Activated T-helper 9 cell treated with anti-CD3 and anti-CD28 coated beads, Interleukin-2, amount 50 U/mL, for 16 hours (primary cell): ENCODE results near the gene MACROD2.

Source experiments
- DNase-seq: peaks from one replicate; pipeline ENCODE4 v3.0.0-alpha.2; 2020; ENCODE audit warnings: low read depth

The MACROD2 gene

GRCh38 chr20:14816471-14816870 is 821.2 kb downstream of the MACROD2 start:
- DNase-seq, result no peak

DNA sequence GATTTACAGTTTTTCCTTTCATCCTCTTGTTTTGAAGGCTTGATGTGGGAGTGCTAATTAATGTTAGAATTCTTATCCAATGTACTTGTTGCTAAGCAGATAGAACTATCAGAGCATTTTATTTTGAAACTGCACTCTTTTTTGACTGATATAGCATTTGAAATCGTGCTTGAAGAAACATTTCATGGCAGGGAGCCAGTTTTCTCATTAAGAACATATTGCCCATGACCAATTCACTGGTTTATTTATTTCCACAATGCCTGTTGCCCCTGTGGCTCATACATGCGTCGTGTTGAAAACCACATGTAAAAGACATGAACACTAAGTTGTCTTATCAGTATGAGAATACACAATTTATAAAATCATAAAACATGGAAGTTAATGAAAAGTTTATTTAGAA is 821.8 kb downstream of the MACROD2 start:
- DNase-seq, result no peak

GRCh38 chr20:14820771-14821170 is 825.5 kb downstream of the MACROD2 start:
- no peak for DNase-seq

DNA sequence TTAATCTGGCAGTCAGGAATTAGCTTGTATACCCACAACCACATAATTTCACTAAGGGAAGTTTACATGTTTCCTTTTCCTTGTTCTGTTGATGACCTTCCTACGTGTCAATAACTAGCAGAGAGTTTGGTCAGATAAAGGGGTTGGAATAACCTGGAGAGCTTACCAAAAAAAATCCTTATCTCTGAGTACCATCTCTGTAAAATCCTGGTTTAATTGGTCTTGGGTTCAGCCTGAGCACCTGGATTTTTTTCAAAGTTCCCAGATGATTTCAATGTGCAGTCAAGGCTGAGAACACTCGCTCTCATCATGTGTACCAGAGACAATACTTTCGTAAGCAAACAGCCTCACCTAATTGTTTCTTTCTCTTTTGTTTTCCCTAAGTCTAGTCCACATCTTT is 825.9 kb downstream of the MACROD2 start:
- no peak for DNase-seq

GRCh38 chr20:14824996-14825395 is 829.7 kb downstream of the MACROD2 start:
- no peak for DNase-seq

DNA sequence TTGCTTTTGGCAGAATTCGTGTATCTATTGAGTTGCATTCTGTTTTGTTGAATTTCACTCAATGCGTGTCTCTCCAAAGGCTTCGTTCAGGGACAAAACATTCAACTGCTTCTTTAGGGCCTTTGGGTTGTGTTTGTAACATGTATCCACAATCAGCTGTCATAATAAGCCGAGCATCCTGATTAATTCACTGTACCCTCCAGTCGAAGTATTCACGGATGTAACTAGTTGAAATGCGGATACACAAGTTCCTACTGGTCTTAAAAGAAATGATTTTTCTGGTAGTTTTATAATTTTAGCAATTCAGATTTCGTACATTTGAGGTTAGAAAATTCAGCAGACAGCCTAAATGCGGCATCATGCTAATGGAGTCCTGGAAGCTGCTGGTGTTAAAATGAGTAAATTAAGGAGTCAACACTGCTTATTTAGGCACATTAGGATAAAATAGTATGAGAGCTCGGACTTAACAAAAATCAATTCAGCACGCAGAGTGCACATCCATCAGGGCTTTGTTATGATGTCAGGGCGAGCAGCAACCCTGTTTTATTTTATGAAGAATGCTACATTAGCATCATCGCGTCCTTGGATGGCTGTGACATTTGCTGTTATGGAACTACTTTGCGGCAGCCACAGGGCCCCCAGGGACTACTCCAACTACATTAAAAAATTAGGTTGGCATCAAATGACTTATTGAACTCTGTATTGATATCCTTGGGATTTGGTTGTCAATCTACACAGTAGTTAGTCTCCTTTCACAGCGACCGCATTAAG is 831.4 kb downstream of the MACROD2 start:
- DNase-seq, result no peak

- no peak for DNase-seq
Measured at GRCh38 chr20:14828459-14828858, 833.1 kb downstream of the MACROD2 start.

DNA sequence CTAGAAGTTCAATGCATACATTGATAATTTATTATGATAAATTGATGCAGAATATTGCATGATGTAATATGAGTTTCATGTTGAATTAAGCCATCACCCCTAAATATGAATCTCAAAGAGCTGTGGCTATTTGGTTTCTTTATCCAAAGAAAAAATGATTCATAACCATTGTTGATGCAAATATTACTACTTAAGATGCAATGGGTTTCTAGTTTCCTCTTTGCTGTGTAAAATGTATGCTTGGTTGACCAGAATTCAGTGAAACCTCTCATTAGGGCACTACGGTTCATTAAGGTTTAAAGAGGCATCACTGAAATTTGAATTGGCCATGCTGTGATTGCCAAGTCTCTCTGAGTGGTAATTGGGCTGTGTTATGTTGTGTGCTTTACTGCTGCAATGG is 834.6 kb downstream of the MACROD2 start:
- DNase-seq, result no peak

GRCh38 chr20:14830466-14830865 is 835.1 kb downstream of the MACROD2 start:
- no peak for DNase-seq

DNA sequence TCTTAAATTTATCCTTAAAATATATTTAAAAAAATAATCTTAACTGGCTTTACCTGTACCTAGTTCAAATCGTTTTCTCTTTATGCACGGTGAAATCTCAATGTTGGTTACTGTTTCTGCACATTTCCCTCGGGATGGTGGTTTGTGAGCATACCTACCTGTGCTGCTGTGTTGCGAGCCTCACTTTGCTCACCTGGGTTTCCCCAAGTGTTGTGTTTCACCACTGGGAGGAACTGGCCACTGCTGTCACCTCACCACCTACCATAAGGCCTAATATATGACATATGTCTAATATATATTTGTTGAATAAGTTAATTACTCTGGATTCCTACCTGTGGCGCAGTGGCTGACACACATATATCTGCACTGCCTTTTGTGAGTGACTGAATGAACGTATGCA is 835.6 kb downstream of the MACROD2 start:
- DNase-seq, result no peak

GRCh38 chr20:14832630-14833029 is 837.3 kb downstream of the MACROD2 start:
- DNase-seq, result no peak

DNA sequence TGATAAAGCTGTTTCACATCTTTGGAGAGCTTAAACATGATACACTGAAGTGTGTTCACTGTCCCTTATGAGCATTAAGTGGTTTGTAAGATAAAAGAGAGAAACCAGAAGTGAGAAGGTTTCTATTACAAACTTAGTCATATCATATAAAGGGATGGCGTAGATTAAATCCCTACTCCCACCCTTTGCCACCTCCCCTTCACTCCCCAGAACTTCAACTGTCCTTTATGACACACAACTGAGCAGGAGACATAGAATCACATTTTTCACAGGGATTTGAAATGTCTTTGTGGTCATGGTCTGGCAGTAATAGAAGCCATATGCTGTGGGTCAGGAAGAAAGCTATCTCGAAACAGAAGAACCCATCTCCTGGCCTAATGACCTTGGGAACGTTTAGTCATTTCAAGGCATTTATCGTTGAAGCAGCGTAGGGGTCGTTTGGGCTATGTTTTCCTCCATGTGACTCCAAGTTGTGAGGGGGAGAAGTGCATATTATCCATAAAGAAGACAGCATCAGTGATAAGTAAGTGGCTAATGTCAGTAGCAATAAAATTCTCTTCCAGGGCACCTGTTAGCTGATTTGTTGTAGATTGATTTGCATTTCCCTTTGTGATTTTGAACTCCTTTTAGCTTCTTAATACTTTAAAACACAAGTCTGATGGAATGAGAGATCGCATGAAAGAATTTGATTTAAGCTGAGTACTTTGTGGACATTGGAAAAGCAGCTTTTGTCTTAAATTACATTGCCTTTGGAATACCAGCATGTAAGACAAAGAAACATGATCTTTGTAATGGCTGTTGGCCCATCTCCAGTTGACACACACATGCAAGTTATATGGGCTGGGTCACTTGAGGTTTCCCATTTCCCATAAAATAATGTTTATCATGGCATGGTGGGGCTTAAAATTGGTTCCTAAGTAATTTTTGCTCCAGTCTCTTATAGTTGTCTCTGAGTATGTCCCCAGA is 843.6 kb downstream of the MACROD2 start:
- no peak for DNase-seq

DNA sequence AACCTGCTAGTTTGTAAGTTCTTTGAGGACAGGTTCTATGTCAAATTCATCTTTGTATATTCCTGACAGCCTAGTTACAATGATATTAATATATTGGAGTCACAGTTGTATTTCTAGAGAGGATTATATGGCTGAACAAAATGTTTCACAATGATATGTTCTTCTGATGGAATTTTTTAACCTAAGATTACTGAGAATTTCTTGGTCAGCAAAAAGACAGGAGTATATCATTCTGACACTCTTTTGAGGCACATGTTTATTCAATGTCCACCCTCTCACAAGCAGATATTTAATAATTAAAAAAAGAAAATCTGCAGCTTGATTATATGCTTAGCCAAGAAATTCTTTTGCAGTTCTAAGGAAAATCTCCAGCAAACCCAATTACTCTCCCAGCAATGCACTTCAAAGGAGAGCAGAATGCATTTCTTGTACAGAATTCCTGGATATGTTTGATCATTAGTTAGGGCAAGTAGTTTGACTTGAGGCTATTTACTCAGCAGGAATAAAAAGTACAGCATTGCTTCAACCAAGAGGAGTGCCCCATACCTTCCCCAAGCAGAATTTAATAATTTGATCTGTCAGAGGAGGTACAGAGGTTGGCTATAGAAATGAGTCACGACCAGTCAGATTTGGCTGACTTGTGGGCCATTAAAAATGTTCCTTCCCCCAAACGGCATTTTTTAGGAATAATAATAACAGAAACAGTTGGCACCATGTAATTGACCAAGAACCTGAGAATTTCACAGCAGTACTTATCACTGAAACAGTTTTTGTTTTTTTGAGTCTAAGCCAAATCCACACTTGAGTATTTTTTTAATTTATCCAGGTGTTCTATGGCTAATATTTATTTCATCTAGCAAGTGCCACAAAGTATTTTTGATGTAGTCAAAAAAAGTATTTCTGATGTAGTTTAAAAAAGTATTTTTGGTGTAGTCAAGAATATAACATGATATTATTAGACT is 850.2 kb downstream of the MACROD2 start:
- no peak for DNase-seq

GRCh38 chr20:14848806-14849205 is 853.5 kb downstream of the MACROD2 start:
- no peak for DNase-seq

- no peak for DNase-seq
Measured at GRCh38 chr20:14853079-14853478, 857.8 kb downstream of the MACROD2 start.

- DNase-seq, result no peak
Measured at GRCh38 chr20:14855171-14855570, 859.9 kb downstream of the MACROD2 start.

GRCh38 chr20:14859627-14860026 is 864.3 kb downstream of the MACROD2 start:
- DNase-seq, result no peak

DNA sequence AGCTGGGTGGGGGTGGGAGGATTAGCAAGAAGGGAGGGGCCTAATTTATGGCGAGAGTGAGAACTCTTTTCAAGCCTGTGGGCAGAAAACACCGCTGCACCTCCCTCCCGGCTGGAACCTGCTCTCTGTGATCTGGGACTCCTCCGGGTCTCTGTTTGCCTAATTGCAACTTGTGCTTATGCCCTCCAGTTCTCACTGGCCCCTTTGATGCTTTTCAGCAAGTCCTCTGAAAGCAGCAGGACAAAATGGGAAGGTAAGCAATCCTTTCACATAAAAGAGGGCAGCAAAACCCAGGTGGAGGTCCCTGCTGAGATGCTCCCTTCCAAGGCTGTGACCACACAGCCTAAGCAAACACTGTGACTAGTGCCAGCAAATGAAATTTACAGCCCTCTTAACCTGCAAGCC is 865.1 kb downstream of the MACROD2 start:
- no peak for DNase-seq

- DNase-seq, result no peak
Measured at GRCh38 chr20:14861028-14861699, 865.8 kb downstream of the MACROD2 start.

DNA sequence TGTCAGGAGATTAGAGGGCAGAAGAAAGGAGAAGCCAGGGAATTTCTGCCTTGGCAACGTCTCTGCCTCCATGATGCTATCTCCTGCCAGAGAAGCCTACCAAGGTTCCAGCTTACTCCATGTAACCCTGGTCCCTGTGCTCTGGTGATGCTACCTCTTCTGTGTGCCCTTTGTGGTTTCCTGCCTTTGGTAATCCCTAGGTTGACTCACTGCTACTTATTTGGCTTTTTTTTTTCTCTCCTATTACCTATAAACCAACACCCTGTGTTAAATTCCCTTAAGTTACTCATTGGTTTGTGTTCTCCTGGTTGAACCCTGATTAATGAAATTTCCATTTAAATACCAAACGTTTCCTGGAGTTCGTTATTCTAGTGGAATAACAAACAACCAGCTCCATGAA is 869.9 kb downstream of the MACROD2 start:
- DNase-seq, result no peak

GRCh38 chr20:14865731-14866130 is 870.4 kb downstream of the MACROD2 start:
- DNase-seq, result no peak
